ENCODE measurements around the gene CYSLTR2.
"Not testable (repeated sequence)": the region's sequence is repeated elsewhere in the genome, so short reads cannot be mapped to it uniquely, and the experiment has no call there.

Gene CYSLTR2

DNA sequence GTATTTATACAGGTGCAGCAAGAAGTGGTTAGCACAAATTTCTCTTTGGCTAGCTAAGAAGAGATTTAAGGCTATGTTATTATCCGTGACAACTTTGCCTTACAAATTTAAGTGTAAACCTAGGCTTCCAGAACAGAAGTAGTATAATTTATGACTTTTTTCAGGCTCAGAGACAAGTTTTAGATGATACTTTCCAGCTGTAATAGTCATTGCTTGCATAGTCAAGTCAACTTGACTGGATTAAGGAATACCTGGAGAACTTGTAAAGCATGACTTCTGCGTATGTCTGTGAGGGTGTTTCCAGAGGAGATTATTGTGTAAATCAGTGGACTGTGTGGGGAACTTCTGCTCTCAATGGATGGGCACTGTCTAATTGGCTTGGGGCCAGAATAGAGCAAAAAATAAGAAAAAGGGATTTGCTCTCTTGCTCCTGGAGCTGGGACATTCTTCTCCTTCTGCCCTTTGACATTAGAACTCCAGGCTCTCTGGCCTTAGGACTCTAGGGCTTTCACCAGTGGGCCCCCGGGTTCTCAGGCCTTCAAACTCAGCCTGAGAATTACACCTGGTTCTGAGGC lies 33.0 kb downstream of the CYSLTR2 start:
- no peak for DNase-seq (ENCODE audit: low read depth in 1 of 2, low spot score in 1 of 2)

DNA sequence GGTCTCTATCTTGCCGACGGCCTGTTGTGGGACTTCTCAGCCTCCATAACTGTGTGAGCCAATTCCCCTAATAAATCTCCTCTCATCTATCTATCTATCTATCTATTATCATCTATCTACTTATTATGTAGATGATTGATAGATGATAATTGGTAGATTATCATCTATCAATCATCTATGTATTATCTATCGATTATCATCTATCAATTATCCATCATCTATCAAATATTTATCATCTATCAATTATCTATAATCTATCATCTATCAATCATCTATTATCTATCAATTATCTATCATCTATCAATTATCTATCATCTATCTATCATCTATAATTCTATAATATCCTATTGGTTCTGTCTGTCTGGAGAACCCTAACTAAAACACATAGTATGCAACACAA lies 33.5 kb downstream of the CYSLTR2 start:
- DNase-seq (ENCODE audit: low read depth in 1 of 2, low spot score in 1 of 2), result no peak

DNA sequence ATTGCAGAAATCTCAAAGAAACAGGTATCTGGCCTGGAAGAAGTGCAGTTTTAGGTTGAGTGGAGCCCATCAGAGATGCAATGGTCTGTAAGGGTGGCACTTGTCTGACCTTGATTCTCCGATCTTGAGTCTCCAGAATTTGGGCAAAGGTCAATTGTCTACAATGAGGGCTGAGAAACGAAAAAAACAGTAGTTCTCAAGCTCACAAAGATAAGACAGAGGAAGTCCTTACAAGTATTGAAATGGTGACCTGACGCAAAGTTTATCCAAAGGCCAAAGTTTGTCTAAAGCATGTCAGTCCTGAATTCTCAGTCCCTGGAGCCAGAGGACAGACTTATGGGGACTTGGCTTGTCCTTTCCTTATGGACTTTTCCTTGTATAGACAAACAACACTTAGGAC lies 40.3 kb downstream of the CYSLTR2 start:
- no peak for DNase-seq (ENCODE audit: low read depth in 1 of 2, low spot score in 1 of 2)

DNA sequence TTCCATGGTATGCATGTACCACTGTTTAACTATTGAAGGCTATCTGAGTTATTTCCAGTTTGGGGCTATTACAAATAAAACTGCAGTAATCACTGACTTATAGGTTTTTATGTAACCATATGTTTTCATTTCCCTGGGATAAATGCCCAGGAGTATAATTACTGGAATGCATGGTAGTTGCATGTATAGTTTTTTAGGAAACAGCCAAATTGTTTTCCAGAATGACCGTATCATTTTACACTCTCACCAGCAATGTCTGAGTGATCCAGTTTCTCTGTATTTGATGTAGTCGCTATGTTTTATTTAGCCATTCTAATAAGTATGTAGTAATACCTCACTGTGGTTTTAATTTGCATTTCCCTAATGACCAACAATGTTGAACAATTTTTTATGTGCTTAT lies 42.0 kb downstream of the CYSLTR2 start:
- no peak for DNase-seq (ENCODE audit: low read depth in 1 of 2, low spot score in 1 of 2)

DNA sequence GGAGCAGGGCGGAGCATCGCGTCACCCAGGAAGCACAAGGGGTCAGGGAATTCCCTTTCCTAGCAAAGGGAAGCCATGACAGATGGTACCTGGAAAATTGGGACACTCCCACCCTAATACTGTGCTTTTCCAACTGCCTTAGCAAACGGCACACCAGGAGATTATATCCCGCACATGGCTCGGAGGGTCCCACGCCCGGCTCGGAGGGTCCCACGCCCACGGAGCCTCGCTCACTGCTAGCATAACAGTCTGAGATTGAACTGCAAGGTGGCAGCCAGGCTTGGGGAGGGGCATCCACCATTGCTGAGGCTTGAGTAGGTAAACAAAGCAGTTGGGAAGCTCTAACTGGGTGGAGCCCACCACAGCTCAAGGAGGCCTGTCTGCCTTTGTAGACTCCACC lies 42.9 kb downstream of the CYSLTR2 start:
- not testable (repeated sequence) for DNase-seq (ENCODE audit: low read depth in 1 of 2, low spot score in 1 of 2)

DNA sequence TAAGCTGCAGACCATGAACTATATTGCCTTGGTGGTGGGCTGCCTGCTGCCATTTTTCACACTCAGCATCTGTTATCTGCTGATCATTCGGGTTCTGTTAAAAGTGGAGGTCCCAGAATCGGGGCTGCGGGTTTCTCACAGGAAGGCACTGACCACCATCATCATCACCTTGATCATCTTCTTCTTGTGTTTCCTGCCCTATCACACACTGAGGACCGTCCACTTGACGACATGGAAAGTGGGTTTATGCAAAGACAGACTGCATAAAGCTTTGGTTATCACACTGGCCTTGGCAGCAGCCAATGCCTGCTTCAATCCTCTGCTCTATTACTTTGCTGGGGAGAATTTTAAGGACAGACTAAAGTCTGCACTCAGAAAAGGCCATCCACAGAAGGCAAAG lies 53.7 kb downstream of the CYSLTR2 start:
- DNase-seq (ENCODE audit: low read depth in 1 of 2, low spot score in 1 of 2), result no peak

DNA sequence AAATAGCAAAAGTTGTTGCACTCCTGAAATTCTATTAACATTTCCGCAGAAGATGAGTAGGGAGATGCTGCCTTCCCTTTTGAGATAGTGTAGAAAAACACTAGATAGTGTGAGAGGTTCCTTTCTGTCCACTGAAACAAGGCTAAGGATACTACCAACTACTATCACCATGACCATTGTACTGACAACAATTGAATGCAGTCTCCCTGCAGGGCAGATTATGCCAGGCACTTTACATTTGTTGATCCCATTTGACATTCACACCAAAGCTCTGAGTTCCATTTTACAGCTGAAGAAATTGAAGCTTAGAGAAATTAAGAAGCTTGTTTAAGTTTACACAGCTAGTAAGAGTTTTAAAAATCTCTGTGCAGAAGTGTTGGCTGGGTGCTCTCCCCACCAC lies 55.0 kb downstream of the CYSLTR2 start:
- DNase-seq (ENCODE audit: low read depth in 1 of 2, low spot score in 1 of 2), result no peak

DNA sequence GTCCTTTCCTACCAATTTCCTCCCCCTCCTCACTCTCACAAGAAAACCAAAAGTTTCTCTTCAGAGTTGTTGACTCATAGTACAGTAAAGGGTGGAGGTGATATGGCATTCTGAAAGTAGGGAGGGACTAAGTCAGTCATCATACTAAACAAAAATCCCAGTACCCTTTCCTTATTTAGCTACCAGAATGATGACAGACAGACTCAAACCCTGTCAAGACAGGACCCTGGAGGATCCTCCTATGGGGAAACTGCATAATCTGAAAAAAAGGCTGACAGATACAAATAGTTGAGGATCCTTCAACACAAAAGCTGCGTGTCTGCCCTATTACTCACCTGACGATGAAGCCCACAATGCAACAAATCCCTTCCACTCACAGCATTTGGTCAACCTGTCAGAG lies 55.5 kb downstream of the CYSLTR2 start:
- DNase-seq (ENCODE audit: low read depth in 1 of 2, low spot score in 1 of 2), result no peak

DNA sequence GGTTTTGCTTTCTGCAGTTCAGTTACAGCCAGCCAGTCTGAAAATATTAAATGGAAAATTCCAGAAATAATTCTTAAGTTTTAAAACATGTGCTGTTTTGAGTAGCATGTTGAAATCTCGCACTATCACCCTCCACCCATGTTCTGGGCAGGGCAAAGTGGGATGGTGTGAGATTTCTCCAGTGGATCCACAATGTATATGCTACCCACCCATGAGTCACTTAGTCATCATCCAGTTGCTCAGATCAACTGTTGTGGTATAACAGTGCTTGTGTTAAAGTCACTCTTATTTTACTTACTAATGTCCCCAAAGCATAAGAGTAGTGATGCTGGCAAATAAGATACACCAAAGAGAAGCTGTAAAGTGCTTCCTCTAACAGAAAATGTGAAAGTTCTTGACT lies 56.4 kb downstream of the CYSLTR2 start:
- no peak for DNase-seq (ENCODE audit: low read depth in 1 of 2, low spot score in 1 of 2)

DNA sequence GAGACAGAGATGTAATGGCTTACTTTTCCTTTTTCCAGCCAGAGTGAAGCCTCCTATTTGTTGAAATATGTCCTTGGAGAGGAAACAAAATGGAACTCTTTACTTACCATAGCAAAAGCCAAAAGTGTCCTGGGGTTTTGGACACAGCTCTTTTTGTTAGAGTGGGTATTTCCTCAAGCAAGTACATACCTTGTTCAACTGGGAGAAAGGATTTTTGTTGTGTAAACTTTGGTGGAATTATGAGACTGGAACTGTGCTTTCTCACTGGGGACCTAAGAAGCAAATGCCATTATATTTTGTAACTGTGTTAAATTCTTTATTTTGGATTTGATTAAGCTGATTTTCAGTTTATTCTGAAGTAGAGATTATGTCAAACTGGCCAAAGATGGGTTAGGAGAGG lies 58.4 kb downstream of the CYSLTR2 start:
- no peak for DNase-seq (ENCODE audit: low read depth in 1 of 2, low spot score in 1 of 2)

DNA sequence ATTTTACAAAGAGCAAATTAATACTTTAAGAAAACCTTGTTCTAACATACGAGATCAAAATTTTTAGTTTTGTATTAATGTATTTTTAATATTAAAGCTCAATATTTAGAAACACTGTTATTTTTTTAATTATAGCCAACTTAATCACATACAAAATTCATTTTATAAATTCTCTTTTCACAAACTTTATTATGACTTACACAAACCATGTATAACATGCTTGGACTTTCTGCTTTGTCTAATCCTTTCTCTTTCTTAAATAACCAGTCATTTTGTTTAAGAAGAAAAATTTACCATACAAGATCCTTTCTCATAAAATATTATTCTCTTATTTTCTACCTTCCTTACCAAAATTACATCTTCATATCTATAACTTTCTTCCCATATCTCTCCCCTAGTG lies 62.2 kb downstream of the CYSLTR2 start:
- DNase-seq (ENCODE audit: low read depth in 1 of 2, low spot score in 1 of 2), result no peak

DNA sequence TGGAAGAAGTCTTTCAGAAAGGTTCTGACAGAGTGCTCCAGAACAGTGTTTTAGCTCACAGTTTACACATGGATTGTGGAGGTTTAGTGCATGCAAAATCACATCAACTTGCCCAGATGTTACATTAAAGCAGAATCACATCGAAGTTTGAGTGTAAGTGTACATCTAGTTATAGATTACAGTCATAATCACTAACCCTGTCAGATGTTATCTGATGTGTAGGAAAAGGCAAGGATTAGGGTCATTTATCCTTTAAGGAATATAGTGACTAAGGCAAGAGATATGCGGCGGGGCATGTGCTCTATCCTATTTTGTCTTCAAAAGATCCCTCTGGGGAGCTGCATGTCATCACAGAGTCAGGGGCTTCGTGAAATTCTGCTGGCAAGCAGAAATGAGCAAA lies 66.9 kb downstream of the CYSLTR2 start:
- DNase-seq (ENCODE audit: low read depth in 1 of 2, low spot score in 1 of 2), result no peak

DNA sequence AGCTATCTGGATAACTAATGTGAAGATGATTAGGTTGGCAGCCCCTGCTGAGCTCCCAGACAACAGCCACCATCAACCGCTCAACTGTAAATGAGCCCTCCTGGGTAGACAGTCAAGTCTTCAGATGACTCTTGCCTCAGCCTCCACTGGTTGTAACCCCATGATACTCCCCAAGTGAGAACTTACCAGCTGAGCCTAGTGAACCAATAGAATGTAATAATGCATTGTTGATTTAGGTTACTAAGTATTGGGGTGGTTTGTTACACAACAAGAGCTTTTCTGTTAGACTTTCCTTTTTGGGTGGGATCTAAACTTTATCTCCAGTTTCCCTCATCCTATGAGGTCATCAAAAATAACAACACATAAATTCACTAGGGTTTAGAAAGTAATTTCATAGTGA lies 69.4 kb downstream of the CYSLTR2 start:
- DNase-seq (ENCODE audit: low read depth in 1 of 2, low spot score in 1 of 2), result no peak

DNA sequence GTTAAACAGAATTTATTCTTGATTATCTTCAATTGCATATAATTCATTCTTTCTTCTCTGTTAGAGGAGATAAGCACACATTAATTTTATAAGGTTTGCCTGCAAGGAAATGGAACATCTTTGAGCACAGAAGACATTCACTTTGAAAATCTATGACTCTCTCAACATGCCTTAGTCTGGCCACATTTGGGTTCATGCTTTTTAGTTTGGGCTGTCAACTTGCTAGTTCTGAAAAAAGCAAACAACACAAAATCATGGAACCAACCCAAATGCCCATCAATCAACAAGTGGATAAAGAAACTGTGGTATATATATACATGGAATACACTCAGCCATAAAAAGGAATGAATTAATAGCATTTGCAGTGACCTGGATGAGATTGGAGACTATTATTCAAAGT lies 71.5 kb downstream of the CYSLTR2 start:
- DNase-seq (ENCODE audit: low read depth in 1 of 2, low spot score in 1 of 2), result no peak

DNA sequence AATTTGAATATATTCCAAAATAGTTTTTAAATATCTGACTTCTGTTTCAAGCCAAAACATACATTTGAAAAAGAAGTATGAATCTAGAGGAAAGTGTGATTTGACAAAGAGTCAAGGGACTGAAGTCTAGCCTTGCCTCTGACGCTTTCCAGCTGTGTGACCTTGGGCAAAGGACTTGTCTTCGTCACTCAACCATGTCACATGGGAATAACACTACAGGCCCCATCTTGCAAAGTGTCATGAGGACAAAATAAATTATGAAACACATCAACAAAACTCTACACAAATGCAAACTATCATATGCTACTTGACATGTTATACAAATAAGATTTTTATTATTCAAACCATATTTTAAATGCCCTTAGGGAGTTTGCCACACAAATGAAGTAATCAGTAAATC lies 73.0 kb downstream of the CYSLTR2 start:
- no peak for DNase-seq (ENCODE audit: low read depth in 1 of 2, low spot score in 1 of 2)

DNA sequence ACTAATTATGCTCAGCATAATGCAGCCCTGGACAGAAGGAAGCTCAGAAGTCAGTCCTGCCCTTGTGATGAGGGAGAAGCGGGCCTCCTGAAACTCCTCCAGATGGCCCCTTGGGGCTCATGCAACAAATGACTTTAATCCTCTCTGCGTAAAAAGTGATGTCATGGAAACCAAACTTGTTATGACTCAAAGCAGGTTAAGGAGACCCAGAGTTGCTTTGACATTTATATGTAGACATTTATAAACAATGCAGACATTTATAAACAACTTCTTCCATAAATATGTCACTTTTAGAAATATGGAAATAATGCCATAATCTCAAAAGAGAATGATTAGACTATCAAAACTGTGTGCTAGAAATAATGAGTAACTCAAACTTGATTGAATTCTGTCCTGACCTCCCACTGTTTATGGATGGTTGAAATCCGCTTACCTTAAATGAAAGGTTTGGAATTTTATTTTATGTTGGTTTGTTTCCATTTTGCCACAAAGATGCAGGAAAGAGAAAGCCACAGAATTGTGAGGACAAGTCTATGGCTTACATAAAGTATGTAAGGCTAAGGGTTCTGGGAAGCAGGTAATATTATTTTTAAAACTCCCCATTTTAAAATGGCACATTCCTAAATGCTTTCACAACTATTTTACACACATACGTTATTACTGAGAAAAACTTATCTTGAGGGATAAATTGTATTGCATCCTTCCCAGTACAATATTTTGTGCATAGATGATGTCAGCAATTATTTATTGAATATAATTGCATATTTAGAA lies 73.7 kb downstream of the CYSLTR2 start:
- no peak for DNase-seq (ENCODE audit: low read depth in 1 of 2, low spot score in 1 of 2)

DNA sequence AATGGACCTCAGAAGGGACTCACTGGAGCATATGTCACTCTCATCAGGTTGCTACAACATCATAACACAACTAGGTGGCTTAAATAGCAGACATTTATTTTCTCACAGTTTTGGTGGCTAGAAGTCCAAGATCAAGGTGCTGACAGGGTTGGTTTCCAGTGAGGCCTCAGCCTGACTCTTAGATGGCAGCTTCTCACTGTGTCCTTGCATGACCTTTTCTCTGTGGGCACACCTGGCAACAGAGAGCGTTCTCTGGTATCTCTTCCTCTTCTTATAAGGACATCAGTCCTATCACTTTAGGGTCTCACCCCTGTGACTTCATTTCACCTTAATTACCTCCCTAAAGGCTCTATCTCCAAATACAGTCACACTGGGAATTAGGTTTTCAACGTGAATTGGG lies 74.5 kb downstream of the CYSLTR2 start:
- DNase-seq (ENCODE audit: low read depth in 1 of 2, low spot score in 1 of 2), result no peak

DNA sequence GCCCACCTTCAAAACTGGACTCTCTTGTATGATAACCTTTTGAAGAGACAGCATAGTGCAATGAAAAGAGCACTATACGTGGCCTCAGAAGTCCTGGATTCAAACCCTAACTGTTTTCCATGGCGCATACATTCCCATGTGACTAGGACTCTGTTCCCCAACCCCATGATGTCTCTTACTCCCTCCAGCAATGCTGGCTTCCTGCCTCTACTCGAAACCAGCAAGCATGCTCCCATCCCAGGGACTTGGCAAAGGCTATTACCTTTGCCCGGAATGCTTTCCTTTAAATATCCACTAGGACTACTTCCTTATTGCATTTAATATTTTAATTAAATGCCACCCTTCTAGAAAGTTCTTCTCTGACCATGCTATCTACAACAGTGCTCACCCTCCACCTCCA lies 75.1 kb downstream of the CYSLTR2 start:
- no peak for DNase-seq (ENCODE audit: low read depth in 1 of 2, low spot score in 1 of 2)

DNA sequence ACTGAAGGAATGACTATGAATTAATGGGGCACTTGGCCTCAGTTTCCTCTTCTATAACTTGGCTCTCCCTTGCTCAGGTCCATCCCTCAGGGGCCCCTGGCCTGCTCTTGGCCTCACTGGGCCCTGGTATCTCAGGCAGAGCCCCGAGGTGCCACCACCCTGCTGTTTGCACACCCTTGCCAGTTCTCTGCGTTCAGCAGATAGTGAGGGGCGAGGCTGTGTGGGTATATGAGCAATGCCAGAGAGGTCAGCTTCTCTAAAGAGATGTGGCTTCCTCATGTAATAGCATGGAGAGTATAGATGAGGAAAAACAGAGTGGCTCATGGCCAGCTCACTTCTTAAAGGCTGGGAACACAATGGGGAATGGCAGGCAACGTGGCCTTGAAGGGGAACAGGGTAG lies 76.1 kb downstream of the CYSLTR2 start:
- no peak for DNase-seq (ENCODE audit: low read depth in 1 of 2, low spot score in 1 of 2)

DNA sequence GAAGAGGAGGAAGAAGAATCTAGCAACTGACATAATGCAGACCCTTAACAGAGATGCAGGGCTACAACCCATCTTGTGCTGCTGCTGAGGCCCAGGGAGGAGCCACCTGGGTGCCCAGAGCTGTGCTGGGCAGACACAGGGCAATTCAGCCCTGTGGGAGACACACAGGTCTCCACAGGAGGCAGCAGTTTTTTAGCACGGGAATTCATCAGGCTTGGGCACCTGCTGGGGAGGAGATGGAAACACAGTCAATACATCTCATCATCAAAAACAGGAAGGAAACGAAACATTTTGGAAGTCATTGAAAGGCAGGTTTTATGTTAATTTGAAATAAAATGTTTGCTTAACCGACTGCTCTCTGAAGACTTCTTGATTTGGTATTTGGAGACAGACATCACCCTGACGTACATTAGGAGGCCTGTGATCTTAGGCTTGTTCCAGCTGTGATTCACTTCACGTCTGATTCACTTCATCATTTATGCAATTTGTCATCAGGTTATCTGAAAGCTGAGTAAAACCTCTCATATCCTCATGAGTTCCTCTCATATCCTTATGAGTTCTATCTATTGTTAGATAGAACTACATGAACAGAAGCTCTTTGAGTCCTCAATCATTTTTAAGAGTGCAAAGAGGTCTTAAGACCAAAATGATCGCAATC lies 77.4 kb downstream of the CYSLTR2 start:
- DNase-seq (ENCODE audit: low read depth in 1 of 2, low spot score in 1 of 2), result no peak

DNA sequence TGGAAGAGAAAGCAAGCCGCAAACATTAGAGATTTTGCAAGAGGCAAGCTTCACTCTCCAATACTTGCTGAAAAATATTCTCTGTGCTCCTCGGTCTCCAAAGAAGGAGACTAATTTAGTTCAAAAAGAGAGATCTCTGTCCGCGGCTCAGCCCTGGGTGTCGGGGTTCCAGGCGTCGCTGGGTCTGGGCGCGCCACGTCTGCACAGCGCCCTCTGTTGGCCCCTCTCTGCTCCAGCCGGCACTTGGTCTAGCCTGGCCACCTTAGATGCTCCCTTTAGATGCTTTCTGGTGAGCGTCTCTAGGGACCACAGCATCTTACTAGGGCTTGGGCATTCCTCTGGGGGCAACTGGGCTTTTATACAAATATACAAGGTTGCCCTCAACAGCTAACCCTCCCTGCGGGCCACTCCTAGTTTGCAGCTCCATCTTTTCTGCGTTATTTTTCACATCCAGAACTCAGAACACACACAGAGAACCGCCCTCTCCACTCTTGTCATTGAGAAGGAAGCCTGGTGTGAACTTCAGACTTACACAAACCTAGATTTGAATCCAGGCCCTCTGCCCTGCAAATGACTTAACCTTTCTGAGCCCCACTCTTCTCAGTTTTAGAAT lies 78.3 kb downstream of the CYSLTR2 start:
- peak; percentile 31 to 51 for DNase-seq (ENCODE audit: low read depth in 1 of 2, low spot score in 1 of 2)

DNA sequence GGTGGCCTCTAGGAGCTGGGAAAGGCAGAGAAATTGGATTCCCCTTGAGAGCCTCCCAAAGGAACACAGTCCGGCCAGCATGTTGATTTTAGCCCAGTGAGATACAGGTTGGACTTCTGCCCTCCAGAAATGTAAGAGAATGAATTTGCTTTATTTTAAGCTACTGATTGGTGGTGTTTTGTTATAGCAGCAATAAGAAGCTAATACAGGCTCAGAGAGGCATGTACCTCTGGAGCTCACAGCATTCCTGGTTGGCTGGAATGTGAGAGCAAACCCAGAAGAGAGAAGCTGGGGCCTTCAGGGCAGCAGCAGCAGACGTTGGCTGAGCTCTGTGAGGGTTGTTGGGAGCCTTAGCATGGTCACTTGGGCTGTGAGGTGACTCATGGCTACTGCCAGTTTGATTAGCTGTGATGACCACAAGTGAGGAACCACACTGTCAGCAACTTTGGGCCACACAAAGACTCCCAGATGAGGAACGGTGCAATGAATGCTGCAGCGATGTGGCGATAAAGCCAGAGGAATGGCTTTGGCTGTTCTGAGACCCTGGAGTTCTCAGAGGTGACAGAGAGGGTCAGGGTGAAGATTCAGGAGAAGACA lies 80.1 kb downstream of the CYSLTR2 start:
- no peak for DNase-seq (ENCODE audit: low read depth in 1 of 2, low spot score in 1 of 2)
